ENCODE measurements around the gene EEF1AKMT3.
"Not testable (repeated sequence)": the region's sequence is repeated elsewhere in the genome, so short reads cannot be mapped to it uniquely, and the experiment has no call there.

EEF1AKMT3 gene

GRCh38 chr12:57817990-57818331 lies 45.5 kb downstream of the EEF1AKMT3 start:
- not testable (repeated sequence) for FAIRE-seq

DNA sequence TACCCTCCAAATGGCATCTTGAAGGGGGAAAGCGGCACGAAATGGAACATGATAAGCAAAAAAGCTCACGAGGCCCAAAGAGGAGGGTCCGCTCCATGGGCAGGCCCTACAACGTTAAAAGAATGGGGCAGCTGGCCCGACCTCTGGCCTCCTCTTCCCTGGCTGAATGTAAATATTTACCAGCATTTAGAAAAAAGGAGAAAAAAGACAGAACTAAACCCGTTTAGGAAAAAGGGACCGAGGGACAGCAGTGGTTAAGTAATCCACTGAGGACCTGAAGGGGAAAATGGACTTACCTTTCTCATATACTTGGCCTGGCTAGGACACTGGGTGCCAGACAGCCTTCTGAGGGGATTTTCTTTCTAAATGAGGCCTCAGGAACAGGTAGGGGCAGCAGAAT lies 47.7 kb downstream of the EEF1AKMT3 start:
- FAIRE-seq, result not testable (repeated sequence)

GRCh38 chr12:57821015-57821414 lies 48.6 kb downstream of the EEF1AKMT3 start:
- not testable (repeated sequence) for FAIRE-seq

DNA sequence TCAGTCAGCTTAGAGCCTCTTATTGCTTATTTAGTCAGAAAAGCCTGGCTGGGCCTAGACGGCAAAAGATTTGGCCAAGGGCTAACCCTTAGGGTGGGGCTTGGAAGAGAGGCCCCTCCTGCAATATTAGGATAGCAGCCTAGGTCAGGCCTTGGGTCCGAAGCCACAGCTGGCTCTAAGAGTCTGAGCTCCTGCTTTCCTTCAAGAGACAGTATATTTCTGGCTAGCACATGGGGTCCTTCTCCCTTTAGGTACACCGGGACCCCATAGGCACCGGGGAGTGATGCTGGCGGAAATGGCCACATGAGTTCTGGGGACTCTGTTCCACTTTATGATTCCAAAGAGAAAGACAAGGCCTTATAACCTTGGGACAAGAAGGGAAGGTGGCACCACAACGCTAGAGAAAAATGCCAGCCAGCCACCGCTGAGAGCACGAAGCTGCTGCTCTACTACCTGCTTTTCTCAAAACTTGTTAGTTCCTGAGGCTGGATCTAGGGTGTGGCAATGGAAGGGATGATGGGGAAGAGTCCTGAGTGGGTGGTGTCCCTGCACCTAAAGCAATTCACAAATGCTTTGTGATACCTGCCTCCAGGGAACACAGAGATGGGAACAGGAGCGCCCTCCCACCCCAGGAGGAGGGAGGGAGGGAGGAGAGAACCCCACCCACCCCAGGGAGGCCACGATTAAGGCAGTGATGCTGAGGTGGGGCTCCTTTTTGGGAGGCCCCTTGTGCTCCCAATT lies 49.2 kb downstream of the EEF1AKMT3 start:
- FAIRE-seq, result no peak

DNA sequence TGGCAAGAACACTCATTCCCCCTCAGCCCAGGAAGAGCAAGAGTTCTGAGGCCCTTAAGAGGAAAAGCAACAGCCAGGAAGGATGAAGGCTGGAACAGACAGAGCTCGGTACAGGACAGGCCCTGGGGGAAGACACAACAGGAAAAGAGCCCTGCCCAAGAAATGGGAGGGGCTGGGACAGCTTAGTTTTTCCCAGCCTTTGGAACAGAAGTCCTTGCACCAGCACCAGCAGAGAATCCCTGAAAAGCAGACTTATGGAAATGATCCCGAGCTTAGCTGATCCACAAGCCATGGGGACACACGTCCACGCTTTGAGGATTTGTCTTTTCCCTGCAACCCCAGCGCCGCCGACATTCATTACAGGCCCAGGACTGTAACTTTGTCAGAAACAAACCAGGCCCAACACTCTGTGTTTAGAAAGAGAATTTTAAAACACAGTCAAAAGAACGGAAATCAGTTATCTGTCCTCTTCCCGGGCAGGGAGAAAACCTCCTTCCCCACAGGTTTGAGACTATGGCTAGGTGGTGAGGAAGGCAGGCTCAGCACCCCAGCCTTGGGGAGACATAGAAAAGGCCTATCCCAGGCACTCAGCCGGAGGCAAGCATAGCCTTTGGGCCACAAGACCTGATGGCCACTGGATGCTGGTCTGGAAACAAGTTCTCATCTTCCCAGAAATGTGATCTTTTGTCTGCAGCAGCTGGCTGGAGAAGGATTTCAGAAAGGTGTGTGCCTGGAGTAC lies 50.1 kb downstream of the EEF1AKMT3 start:
- no peak for FAIRE-seq

GRCh38 chr12:57823131-57823907 lies 50.9 kb downstream of the EEF1AKMT3 start:
- FAIRE-seq, result no peak

- FAIRE-seq, result no peak
These were observed 51.7 kb downstream of the EEF1AKMT3 start for GRCh38 chr12:57823908-57824640.

- FAIRE-seq, result no peak
These were observed 53.0 kb downstream of the EEF1AKMT3 start for GRCh38 chr12:57825451-57825850.

- FAIRE-seq, result no peak
These were observed 54.0 kb downstream of the EEF1AKMT3 start for GRCh38 chr12:57826400-57826799.

- no peak for FAIRE-seq
These were observed 54.6 kb downstream of the EEF1AKMT3 start for GRCh38 chr12:57826966-57827365.

DNA sequence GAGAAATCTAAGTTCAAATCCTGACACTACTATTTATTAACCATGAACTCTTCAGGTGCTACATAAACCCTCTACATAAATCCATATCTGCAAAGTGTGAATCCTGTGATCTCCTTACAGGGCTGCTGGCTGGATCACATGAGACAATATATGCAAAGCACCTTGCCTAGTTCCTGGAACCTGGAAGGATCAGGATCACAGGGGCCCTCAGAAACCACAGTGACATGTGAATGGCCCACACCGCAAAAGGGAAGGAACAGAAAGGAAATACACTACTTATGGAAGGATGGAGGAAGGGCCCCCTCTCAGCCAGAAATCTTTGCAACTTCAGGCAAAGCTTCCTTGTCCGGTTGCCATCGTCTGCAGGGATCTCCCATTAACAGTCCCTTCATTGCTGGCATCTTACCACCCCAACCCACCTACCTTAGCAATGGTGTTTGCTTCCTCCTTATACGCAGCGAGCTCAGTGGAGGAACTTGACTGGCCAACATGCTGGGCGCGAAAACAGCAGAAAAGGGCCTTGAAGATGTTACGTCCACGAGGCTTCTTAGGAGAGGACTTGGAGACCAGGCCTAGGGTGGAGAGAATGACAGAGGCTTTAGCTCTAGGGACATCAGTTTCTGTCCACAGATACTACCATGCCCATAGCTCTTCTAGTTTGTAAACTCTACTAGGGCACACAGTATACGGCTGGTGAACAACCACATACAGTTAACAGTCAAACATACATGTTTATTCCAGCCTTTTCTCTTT lies 56.8 kb downstream of the EEF1AKMT3 start:
- no peak for FAIRE-seq

- FAIRE-seq, result no peak
These were observed 58.0 kb downstream of the EEF1AKMT3 start for GRCh38 chr12:57830393-57830792.

Data from colon (tissue), 2 donors.